Panc1 (cell line): Measurements from ENCODE around the gene FYTTD1. TPM values are rescaled to one million over a fixed set of nuclear protein-coding genes. Genes with fewer than 3 reads are reported as not detected.

Source experiments
- ATAC-seq: fragments of 200-7000 bp; cut with Tn5 transposase; 2 replicates; pipeline ENCODE4 v1.9.1; 2020; ENCODE audit warnings: mild to moderate bottlenecking, moderate library complexity
- BruUV-seq: library from RNA; stranded (reverse); fragments of 400-500 nt; replicated peaks from 2 replicates; lab custom pipeline; 2021; lab: Mats Ljungman, UMichigan
- CTCF ChIA-PET: fragments of 300-600 bp; sonication (Branson Sonifier 250); formaldehyde crosslinking; loops from one replicate; lab custom pipeline; 2022; ENCODE audit warnings: antibody characterized with exemption; lab: Charles Lee
- POLR2A ChIA-PET: fragments of 300-600 bp; sonication (Branson Sonifier 250); formaldehyde crosslinking; loops from one replicate; lab custom pipeline; 2022; ENCODE audit warnings: antibody characterized with exemption; lab: Charles Lee
- DNase-seq: peaks from one replicate; pipeline ENCODE4 v3.0.0-alpha.2; 2010; ENCODE audit warnings: low read depth, low spot score
- H3K27ac ChIP-seq: 2 replicates; pipeline ENCODE4 v1.5.1; 2011; ENCODE audit warnings: mild to moderate bottlenecking, low read length, inconsistent platforms
- H3K27me3 ChIP-seq: fragments of 200-500 bp; sonication (Bioruptor generic); 2 replicates; pipeline ENCODE4 v1.6.0; 2014; ENCODE audit warnings: low read length, inconsistent platforms; ENCODE audit not compliant: control insufficient read depth, insufficient read depth
- H3K36me3 ChIP-seq: fragments of 200-500 bp; sonication (Bioruptor generic); 2 replicates; pipeline ENCODE4 v1.5.1; 2014; ENCODE audit warnings: inconsistent platforms, mild to moderate bottlenecking, low read length, moderate library complexity; ENCODE audit not compliant: control insufficient read depth, insufficient read depth
- H3K4me1 ChIP-seq: 2 replicates; pipeline ENCODE4 v1.5.1; 2011; ENCODE audit warnings: inconsistent platforms, mild to moderate bottlenecking, low read length, moderate library complexity; ENCODE audit not compliant: control insufficient read depth, insufficient read depth
- H3K4me3 ChIP-seq, 2 experiments: 2 replicates each; pipeline ENCODE4 v1.5.1; 2011 to 2012; ENCODE audit warnings: low read depth in 2 of 2, low read length in 2 of 2, mild to moderate bottlenecking in 2 of 2, inconsistent platforms in 1 of 2, moderate library complexity in 1 of 2
- H3K9me3 ChIP-seq: fragments of 200-500 bp; sonication (Bioruptor generic); 2 replicates; pipeline ENCODE4 v1.5.1; 2014; ENCODE audit warnings: low read depth, mild to moderate bottlenecking, inconsistent platforms, low read length, moderate library complexity; ENCODE audit not compliant: control insufficient read depth, insufficient read depth
- CTCF ChIP-seq: fragments of 450-650 bp; IDR thresholded peaks from 2 replicates; pipeline ENCODE4 v1.5.1; 2017; ENCODE audit warnings: mild to moderate bottlenecking
- POLR2AphosphoS5 ChIP-seq: IDR thresholded peaks from 2 replicates; pipeline ENCODE4 v1.6.1; 2012; ENCODE audit warnings: mild to moderate bottlenecking, low read depth, low read length, moderate library complexity
- REST ChIP-seq, 2 experiments: IDR thresholded peaks; 2 replicates each; pipeline ENCODE4 v1.6.1; 2011 to 2012; ENCODE audit warnings: low read depth in 2 of 2, control low read depth in 1 of 2, low read length in 1 of 2, mild to moderate bottlenecking in 1 of 2, moderate library complexity in 1 of 2; ENCODE audit not compliant: insufficient read depth in 1 of 2
- SIN3A ChIP-seq: IDR thresholded peaks from 2 replicates; pipeline ENCODE4 v1.6.1; 2012; ENCODE audit warnings: low read depth, mild to moderate bottlenecking, low read length, moderate library complexity, borderline replicate concordance; ENCODE audit not compliant: insufficient read depth
- TCF7L2 ChIP-seq: IDR thresholded peaks from 2 replicates; pipeline ENCODE4 v1.6.1; 2011; ENCODE audit warnings: mild to moderate bottlenecking, low read depth, low read length, inconsistent platforms
- in situ Hi-C: cut with HindIII; loops from 2 replicates; pipeline ENCODE4 v1.10.0; 2016; ENCODE audit warnings: low sequenced_read_pairs, low pct_unique_long_range_greater_than_20kb
- intact Hi-C: fragments of 100-400 bp; cut with micrococcal nuclease; formaldehyde crosslinking; loops from one replicate; pipeline ENCODE4 v1.10.0; 2022; ENCODE audit not compliant: unreplicated experiment
- total RNA-seq: library from RNA; stranded (reverse); gene quantifications from one replicate; pipeline ENCODE4 v1.2.1, GENCODE V29; 2021; ENCODE audit not compliant: unreplicated experiment

FYTTD1 gene
- total RNA-seq, 1 experiment from 2014 or later = 77.8 TPM

DNA sequence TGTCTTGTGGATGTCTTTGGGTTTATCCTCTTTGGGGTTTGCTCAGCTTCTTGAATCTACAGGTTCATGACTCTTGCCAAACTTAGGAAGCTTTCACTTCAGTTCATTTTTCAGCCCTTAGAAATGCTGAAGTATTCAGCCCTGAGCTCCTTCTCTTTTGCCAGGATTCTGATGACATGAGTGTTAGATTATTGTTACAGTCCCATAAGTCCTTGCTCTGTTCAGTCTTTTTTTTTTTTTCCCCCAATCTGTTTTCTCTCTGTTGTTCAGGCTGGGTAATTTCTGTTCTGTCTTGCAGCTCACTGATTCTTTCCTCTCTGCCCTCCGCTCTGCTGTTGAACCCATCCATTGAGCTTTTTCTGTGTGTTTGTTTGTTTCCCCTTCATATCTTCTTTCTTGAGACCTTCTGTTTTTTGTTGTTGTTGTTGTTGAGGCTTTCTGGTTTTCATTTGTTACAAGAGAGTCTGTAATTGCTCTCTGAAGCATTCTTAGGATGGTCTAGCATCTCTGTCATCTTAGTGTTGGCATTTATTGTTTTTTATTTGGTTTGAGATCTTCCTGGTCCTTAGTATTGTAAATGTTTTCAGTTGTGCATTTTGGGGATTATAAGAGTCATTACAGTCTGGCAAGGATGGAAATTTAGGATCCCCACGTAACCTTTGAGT lies 59.8 kb downstream of the FYTTD1 start:
- H3K27ac ChIP-seq = no peak overlapping the region

GRCh38 chr3:197810901-197811300 lies 61.2 kb downstream of the FYTTD1 start:
- intact Hi-C loops (no loop called here), in situ Hi-C loops (no loop called here)
- no peak overlapping the region for H3K27ac ChIP-seq
- H3K4me1 ChIP-seq = peaks cover 8% of the 10 kb centered on the region
- no peak for DNase-seq
- H3K9me3 ChIP-seq = no peaks in the 10 kb centered on the region
- ATAC-seq = no peak
- ChIA-PET CTCF (no interaction called here), POLR2A (no interaction called here)
- no peaks in the 10 kb centered on the region for H3K27me3 ChIP-seq
- no peaks in the 10 kb centered on the region for H3K36me3 ChIP-seq
- BruUV-seq = no TSS peak
- H3K4me3 ChIP-seq = no peak overlapping the region
- TF ChIP-seq CTCF = no peak
- no peak for TF ChIP-seq POLR2AphosphoS5
- no peak for TF ChIP-seq REST (IDR thresholded peaks at IDR 0.05; ENCODE audit: insufficient read depth in 1 of 2, low read depth in 2 of 2, low read length in 1 of 2)
- TF ChIP-seq TCF7L2 = no peak
- TF ChIP-seq SIN3A = no peak

More for the DNA sequence above, 59.8 kb downstream of the FYTTD1 start:
- no peak for DNase-seq
- Histone ChIP-seq H3K4me3 (no peak overlapping the region), H3K36me3 (no peaks in the 10 kb centered on the region), H3K9me3 (no peaks in the 10 kb centered on the region), H3K27me3 (no peaks in the 10 kb centered on the region), H3K4me1 (peaks cover 8% of the 10 kb centered on the region)
- TF ChIP-seq CTCF (no peak), POLR2AphosphoS5 (no peak), REST (IDR thresholded peaks at IDR 0.05; ENCODE audit: insufficient read depth in 1 of 2, low read depth in 2 of 2, low read length in 1 of 2) (no peak), SIN3A (no peak), TCF7L2 (no peak)
- BruUV-seq = no TSS peak
- no peak for ATAC-seq
- ChIA-PET CTCF (no interaction called here), POLR2A (no interaction called here)
- in situ Hi-C loops (no loop called here), intact Hi-C loops (no loop called here)
